Endothelial cell of umbilical vein (primary cell): ENCODE results near the gene LEAP2. TPM values are rescaled to one million over a fixed set of nuclear protein-coding genes. Genes with fewer than 3 reads are reported as not detected.

Experiments
- BruUV-seq: library from RNA; stranded (reverse); fragments of 400-500 nt; replicated peaks from 2 replicates; lab custom pipeline; 2021; lab: Mats Ljungman, UMichigan
- CTCF ChIA-PET: fragments of 300-600, 350-600 bp; sonication (Branson Sonifier 250); formaldehyde crosslinking; loops from one replicate; lab custom pipeline; 2021; ENCODE audit warnings: antibody characterized with exemption, inconsistent platforms; lab: Charles Lee
- POLR2A ChIA-PET: fragments of 300-600, 350-600 bp; sonication (Branson Sonifier 250); formaldehyde crosslinking; loops from one replicate; lab custom pipeline; 2021; ENCODE audit warnings: antibody characterized with exemption, inconsistent platforms; lab: Charles Lee
- DNase-seq: peaks from one replicate; pipeline ENCODE4 v3.0.0-alpha.2; 2011; ENCODE audit warnings: low read depth, low spot score
- FAIRE-seq: peaks from 2 replicates; lab custom pipeline; 2011; peaks lifted over from hg19 to GRCh38; lab: Jason Lieb, UNC
- H2AFZ ChIP-seq: 2 replicates; pipeline ENCODE4 v1.6.0; 2012; ENCODE audit warnings: low read depth, low read length, control low read depth, inconsistent platforms
- H3K27ac ChIP-seq: 2 replicates; pipeline ENCODE4 v1.5.1; 2011; ENCODE audit warnings: low read depth, mild to moderate bottlenecking, control low read depth, low read length, moderate library complexity; ENCODE audit not compliant: insufficient read depth
- H3K27me3 ChIP-seq, 2 experiments: 2 replicates each; pipeline versions ENCODE4 v1.6.0 to v1.6.1; 2011; ENCODE audit warnings: low read length in 2 of 2, mixed read lengths in 1 of 2; ENCODE audit not compliant: control insufficient read depth in 2 of 2, insufficient read depth in 2 of 2
- H3K36me3 ChIP-seq, 2 experiments: 2 replicates in 1 of 2; 3 replicates in 1 of 2; pipeline ENCODE4 v1.5.1; 2011; ENCODE audit warnings: low read length in 2 of 2, mild to moderate bottlenecking in 1 of 2, moderate library complexity in 1 of 2; ENCODE audit not compliant: control insufficient read depth in 2 of 2, insufficient read depth in 2 of 2; ENCODE audit errors: extremely low read depth in 1 of 2
- H3K4me1 ChIP-seq: 3 replicates; pipeline ENCODE4 v1.5.1; 2011; ENCODE audit warnings: mild to moderate bottlenecking, low read length; ENCODE audit not compliant: control insufficient read depth, insufficient read depth; ENCODE audit errors: extremely low read depth
- H3K4me2 ChIP-seq: 2 replicates; pipeline ENCODE4 v1.6.1; 2011; ENCODE audit warnings: low read length, control low read depth, mixed read lengths; ENCODE audit not compliant: insufficient read depth
- H3K4me3 ChIP-seq, 3 experiments: fragments of 200-600 bp in 1 of 3; sonication (generic), shearing (Covaris generic) in 1 of 3; replicated peaks in 1 of 3; 2 replicates each; pipeline ENCODE4 v1.5.1; 2011 to 2016; ENCODE audit warnings: control low read depth in 3 of 3, low read length in 3 of 3, mild to moderate bottlenecking in 2 of 3, inconsistent platforms in 1 of 3, low read depth in 1 of 3, moderate library complexity in 1 of 3; ENCODE audit not compliant: insufficient read depth in 1 of 3
- H3K79me2 ChIP-seq: 2 replicates; pipeline ENCODE4 v1.6.0; 2012; ENCODE audit warnings: low read length, inconsistent platforms; ENCODE audit not compliant: control insufficient read depth, insufficient read depth
- H3K9ac ChIP-seq: replicated peaks from 2 replicates; pipeline ENCODE3; 2011; ENCODE audit warnings: low read length, control low read depth; ENCODE audit not compliant: insufficient read depth; ENCODE audit errors: extremely low read depth
- H3K9me1 ChIP-seq: replicated peaks from 3 replicates; pipeline ENCODE4 v1.6.0; 2011; ENCODE audit warnings: mild to moderate bottlenecking, low read length; ENCODE audit not compliant: control insufficient read depth, insufficient read depth; ENCODE audit errors: extremely low read depth
- H3K9me3 ChIP-seq: replicated peaks from 2 replicates; pipeline ENCODE4 v1.5.1; 2012; ENCODE audit warnings: low read length, inconsistent platforms; ENCODE audit not compliant: control insufficient read depth, insufficient read depth
- H4K20me1 ChIP-seq: replicated peaks from 2 replicates; pipeline ENCODE3; 2011; ENCODE audit warnings: mild to moderate bottlenecking, low read length; ENCODE audit not compliant: control insufficient read depth, insufficient read depth; ENCODE audit errors: extremely low read depth
- CTCF ChIP-seq, 2 donors: IDR thresholded peaks; 1 replicate in 1 of 2; 2 replicates in 1 of 2; pipeline ENCODE4 v1.5.1; 2011; ENCODE audit warnings: low read length in 2 of 2, mild to moderate bottlenecking in 2 of 2, moderate library complexity in 2 of 2, control low read depth in 1 of 2, inconsistent platforms in 1 of 2, low read depth in 1 of 2; ENCODE audit not compliant: insufficient read depth in 1 of 2; ENCODE audit errors: extremely low read depth in 1 of 2
- EZH2 ChIP-seq: IDR thresholded peaks from 2 replicates; pipeline ENCODE4 v1.6.1; 2012; ENCODE audit warnings: borderline replicate concordance, low read depth, mild to moderate bottlenecking, moderate library complexity, low read length, inconsistent platforms; ENCODE audit not compliant: severe bottlenecking
- JUN ChIP-seq: IDR thresholded peaks from 2 replicates; pipeline ENCODE4 v1.6.1; 2011; ENCODE audit warnings: borderline replicate concordance, low read depth; ENCODE audit not compliant: insufficient read length, insufficient read depth
- MAX ChIP-seq: IDR thresholded peaks from 2 replicates; pipeline ENCODE4 v1.6.1; 2011; ENCODE audit not compliant: insufficient read depth, insufficient read length
- POLR2A ChIP-seq: IDR thresholded peaks from 2 replicates; pipeline ENCODE4 v1.6.1; 2012; ENCODE audit warnings: low read depth, mild to moderate bottlenecking, control low read depth, low read length
- dilution Hi-C: fragments of 300-500 bp; cut with MboI; formaldehyde crosslinking; loops from one replicate; pipeline ENCODE4 v1.15.0; 2019; ENCODE audit warnings: low sequenced_read_pairs; ENCODE audit not compliant: extremely low pct_ligation_motif_present
- intact Hi-C: fragments of 100-400 bp; cut with micrococcal nuclease; formaldehyde crosslinking; loops from one replicate; pipeline ENCODE4 v1.10.0; 2022
- polyA plus RNA-seq, 4 experiments: library from polyadenylated mRNA; depleted of rRNA in 3 of 4; stranded (reverse) in 3 of 4; unstranded in 1 of 4; fragments of >200 nt; gene quantifications; 2 replicates each; pipeline versions ENCODE4 v1.2.1 to v1.2.3, GENCODE V29; 2011 to 2012; ENCODE audit warnings: missing spikeins in 1 of 4
- total RNA-seq: library from RNA; stranded (reverse); gene quantifications from 2 replicates; pipeline ENCODE4 v1.2.3, GENCODE V29; 2021

The LEAP2 gene
- total and polyA plus RNA-seq, 2 donors (not counting 3 experiments of a cell fraction or from before 2014, with no cell fraction given), result 0.37 to 0.40 TPM

- peak overlapping the region; percentile 61 for H3K4me2 ChIP-seq
- H3K27ac ChIP-seq, result no peak overlapping the region
- TSS peak; percentile 33 for BruUV-seq
- ChIA-PET POLR2A (interaction anchor here (0.9 to 1.0 kb wide), 2 partner anchors 14 to 38 kb away, joined by 3 read pairs; no protein-coding TSS in a partner anchor), CTCF (interaction anchor here (0.6 to 9.9 kb wide), 15 partner anchors 9 to 323 kb away, joined by 3 to 122 read pairs (median 4); partner anchors contain the start of genes GDF9, LEAP2 and UQCRQ)
- H3K27me3 ChIP-seq, result no peaks in the 10 kb centered on the region
- no peaks in the 10 kb centered on the region for H3K9me1 ChIP-seq
- H3K36me3 ChIP-seq, result peaks cover 2% of the 10 kb centered on the region in 2 experiments
- intact Hi-C loops, result loop anchor here (10.0 kb wide), 1 partner anchor 534 kb away; the partner anchor contains the start of gene SLC22A4
- H3K79me2 ChIP-seq, result no peaks in the 10 kb centered on the region
- H3K4me3 ChIP-seq, result peak overlapping the region in 1 of 3 experiments; percentile 59
- no peaks in the 10 kb centered on the region for H4K20me1 ChIP-seq
- TF ChIP-seq POLR2A (no peak), JUN (no peak), MAX (no peak)
- H3K9ac ChIP-seq, result no peak overlapping the region
- H3K9me3 ChIP-seq, result no peaks in the 10 kb centered on the region
- H3K4me1 ChIP-seq, result peaks cover 12% of the 10 kb centered on the region
- dilution Hi-C loops, result no loop called here
- no peak for FAIRE-seq
- DNase-seq, result peak; percentile 21
- peak overlapping the region; percentile 93 for H2AFZ ChIP-seq
These were observed 44.5 kb upstream of the LEAP2 start for GRCh38 chr5:132828846-132829494.

- Histone ChIP-seq H3K9ac (peak overlapping the region; percentile 79), H3K9me3 (no peaks in the 10 kb centered on the region), H4K20me1 (no peaks in the 10 kb centered on the region), H3K79me2 (no peaks in the 10 kb centered on the region), H3K4me1 (peaks cover 12% of the 10 kb centered on the region), H3K36me3 (peaks cover 0 to 2% of the 10 kb centered on the region in 2 experiments), H3K4me3 (peak overlapping the region; percentile 41 to 59 (median 49)), H3K27ac (peak overlapping the region; percentile 32), H2AFZ (peak overlapping the region; percentile 93), H3K27me3 (no peaks in the 10 kb centered on the region), H3K9me1 (no peaks in the 10 kb centered on the region), H3K4me2 (peak overlapping the region; percentile 61)
- DNase-seq, result peak; percentile 75
- intact Hi-C loops, result loop anchor here (1.0 to 10.0 kb wide), 6 partner anchors 9 to 535 kb away; partner anchors contain the start of genes GDF9, SLC22A4 and UQCRQ
- ChIA-PET CTCF (interaction anchor here (0.6 to 9.9 kb wide), 19 partner anchors 10 to 324 kb away, joined by 3 to 122 read pairs (median 3); partner anchors contain the start of genes GDF9, LEAP2 and UQCRQ), POLR2A (interaction anchor here (0.9 to 1.0 kb wide), 2 partner anchors 15 to 37 kb away, joined by 3 read pairs; no protein-coding TSS in a partner anchor)
- dilution Hi-C loops, result no loop called here
- peak; percentile 46 for FAIRE-seq
- TF ChIP-seq EZH2 (no peak), POLR2A (peak; percentile 28), CTCF (IDR thresholded peaks at IDR 0.05; ENCODE audit: extremely low read depth in 1 of 2, insufficient read depth in 1 of 2, low read depth in 1 of 2, low read length in 2 of 2) (peak; percentile 92 to 99)
- no TSS peak for BruUV-seq
These were observed 43.6 kb upstream of the LEAP2 start for GRCh38 chr5:132829742-132830435.
